PC-3 (cell line): ENCODE results near the gene ANP32D.
"Not testable (repeated sequence)": the region's sequence is repeated elsewhere in the genome, so short reads cannot be mapped to it uniquely, and the experiment has no call there.

Source experiments
- EZH2phosphoT487 ChIP-seq: fragments of 300-600 bp; sonication (generic); IDR thresholded peaks from 2 replicates; pipeline ENCODE4 v1.6.1; 2018; ENCODE audit warnings: mild to moderate bottlenecking, antibody characterized with exemption, low read length, borderline replicate concordance
- TF ChIP-seq, protein P1 (sequence below): fragments of 300-600 bp; sonication (generic); conservative IDR thresholded peaks from 2 replicates; pipeline ENCODE4 v1.5.1; 2017; ENCODE audit warnings: antibody characterized with exemption, low read depth, mild to moderate bottlenecking, low read length

DNA sequence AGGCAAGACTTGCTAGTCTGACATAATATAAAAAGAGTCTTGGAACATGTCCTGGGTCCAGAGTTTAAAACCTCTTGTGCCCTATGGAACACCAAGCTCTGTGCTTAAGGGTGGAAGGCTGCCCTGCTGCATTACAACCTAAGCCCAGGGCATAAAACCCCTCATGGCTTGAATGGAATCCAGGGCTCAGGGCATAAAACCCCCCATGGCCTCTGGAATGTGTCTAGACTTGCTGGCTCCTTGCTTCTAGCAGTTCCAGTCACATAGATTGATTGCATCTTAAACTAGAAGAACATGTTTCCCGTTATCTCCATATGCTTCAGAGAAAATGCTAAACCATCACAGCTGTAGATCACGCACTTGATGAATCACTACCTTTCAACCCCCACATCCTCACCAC, 34.5 kb downstream of the ANP32D start:
- TF ChIP-seq, protein P1, sequence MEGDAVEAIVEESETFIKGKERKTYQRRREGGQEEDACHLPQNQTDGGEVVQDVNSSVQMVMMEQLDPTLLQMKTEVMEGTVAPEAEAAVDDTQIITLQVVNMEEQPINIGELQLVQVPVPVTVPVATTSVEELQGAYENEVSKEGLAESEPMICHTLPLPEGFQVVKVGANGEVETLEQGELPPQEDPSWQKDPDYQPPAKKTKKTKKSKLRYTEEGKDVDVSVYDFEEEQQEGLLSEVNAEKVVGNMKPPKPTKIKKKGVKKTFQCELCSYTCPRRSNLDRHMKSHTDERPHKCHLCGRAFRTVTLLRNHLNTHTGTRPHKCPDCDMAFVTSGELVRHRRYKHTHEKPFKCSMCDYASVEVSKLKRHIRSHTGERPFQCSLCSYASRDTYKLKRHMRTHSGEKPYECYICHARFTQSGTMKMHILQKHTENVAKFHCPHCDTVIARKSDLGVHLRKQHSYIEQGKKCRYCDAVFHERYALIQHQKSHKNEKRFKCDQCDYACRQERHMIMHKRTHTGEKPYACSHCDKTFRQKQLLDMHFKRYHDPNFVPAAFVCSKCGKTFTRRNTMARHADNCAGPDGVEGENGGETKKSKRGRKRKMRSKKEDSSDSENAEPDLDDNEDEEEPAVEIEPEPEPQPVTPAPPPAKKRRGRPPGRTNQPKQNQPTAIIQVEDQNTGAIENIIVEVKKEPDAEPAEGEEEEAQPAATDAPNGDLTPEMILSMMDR: not testable (repeated sequence)
- not testable (repeated sequence) for TF ChIP-seq EZH2phosphoT487
